NOMO-1 (cell line): ENCODE results near the gene LRRC26.

Experiments used
- DNase-seq, 2 experiments: peaks; one replicate each; lab custom pipeline; 2025; ENCODE audit not compliant: unreplicated experiment in 2 of 2; lab: John Stamatoyannopoulos, UW

The LRRC26 gene

DNA sequence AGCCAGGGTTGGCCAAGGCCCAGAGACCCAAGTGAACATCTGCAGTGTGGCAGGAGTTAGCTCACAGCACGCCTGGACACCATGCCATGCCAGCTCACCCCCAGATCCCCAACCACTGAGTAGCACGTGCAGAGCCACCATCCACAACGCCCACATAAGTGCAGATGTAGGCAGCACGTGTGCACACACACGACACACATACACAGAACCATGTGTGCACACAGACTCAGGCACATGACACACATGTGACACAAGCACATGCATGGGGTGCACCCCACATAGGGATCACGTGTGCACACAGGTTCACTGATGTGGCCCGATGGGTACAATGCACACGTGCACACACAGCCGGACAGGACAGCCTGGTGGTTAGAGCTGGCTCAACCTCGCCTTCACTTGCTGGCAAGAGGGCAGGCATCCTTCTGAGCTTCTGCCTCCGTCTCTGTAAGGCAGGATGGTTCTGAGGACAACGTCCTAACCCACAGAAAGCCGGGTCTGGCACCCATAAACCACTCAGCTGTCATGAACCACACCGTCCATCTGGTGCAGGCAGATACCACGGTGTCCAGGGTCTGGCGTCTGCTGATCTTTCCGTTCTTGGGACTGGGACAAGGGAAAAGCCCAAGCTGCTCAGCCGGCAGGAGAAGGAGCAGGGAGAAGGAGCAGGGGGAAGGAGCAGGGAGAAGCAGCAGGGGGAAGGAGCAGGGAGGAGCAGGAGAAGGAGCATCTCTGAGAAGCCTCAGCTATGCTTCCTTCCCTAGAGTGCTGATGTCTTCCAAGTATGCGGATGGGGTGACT lies 12.0 kb downstream of the LRRC26 start:
- no peak for DNase-seq

DNA sequence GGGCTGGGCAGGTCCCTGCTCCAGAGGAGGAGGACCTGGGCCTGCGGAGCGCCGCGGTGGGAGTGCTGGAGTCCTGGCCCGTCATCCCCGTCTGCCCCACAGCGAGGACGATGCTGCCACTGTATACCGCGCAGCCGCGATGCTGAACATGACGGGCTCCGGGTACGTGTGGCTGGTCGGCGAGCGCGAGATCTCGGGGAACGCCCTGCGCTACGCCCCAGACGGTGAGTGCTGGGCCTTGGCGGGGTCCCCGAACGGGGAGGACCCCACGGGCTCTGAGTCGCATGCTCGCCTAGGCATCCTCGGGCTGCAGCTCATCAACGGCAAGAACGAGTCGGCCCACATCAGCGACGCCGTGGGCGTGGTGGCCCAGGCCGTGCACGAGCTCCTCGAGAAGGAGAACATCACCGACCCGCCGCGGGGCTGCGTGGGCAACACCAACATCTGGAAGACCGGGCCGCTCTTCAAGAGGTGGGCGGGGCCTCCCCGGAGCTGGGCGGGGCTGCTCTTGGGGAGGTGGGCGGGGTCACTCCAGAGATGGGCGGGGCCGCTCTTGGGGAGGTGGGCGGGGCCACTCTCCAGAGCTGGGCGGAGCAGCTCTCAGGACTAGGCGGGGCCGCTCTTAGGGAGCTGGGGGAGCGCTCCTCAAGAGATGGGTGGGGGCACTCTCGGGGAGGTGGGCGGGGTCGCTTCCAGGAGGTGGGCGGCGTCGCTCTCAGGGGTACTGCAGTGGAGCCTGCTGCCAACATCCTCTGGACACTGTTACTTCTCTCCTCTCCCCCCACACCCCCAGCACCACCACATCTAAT lies 13.1 kb downstream of the LRRC26 start:
- DNase-seq, result no peak

DNA sequence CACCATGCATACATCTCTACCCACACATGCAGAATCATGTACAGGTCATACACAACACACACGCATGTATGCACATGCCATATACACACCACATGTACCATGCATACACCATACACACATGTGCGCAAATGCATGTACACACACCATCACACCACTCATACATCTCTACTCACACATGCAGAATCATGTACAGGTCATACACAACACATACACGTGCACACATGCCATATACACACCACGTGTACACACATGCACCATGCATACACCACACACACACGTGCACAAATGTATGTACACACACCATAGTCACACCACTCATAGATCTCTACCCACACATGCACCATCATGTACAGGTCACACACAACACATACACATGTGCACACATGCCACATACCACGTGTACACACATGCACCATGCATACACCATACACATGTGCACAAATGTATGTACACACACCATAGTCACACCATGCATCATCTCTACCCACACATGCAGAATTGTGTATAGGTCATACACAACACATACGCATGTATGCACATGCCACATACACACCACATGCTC lies 16.9 kb downstream of the LRRC26 start:
- no peak for DNase-seq

DNA sequence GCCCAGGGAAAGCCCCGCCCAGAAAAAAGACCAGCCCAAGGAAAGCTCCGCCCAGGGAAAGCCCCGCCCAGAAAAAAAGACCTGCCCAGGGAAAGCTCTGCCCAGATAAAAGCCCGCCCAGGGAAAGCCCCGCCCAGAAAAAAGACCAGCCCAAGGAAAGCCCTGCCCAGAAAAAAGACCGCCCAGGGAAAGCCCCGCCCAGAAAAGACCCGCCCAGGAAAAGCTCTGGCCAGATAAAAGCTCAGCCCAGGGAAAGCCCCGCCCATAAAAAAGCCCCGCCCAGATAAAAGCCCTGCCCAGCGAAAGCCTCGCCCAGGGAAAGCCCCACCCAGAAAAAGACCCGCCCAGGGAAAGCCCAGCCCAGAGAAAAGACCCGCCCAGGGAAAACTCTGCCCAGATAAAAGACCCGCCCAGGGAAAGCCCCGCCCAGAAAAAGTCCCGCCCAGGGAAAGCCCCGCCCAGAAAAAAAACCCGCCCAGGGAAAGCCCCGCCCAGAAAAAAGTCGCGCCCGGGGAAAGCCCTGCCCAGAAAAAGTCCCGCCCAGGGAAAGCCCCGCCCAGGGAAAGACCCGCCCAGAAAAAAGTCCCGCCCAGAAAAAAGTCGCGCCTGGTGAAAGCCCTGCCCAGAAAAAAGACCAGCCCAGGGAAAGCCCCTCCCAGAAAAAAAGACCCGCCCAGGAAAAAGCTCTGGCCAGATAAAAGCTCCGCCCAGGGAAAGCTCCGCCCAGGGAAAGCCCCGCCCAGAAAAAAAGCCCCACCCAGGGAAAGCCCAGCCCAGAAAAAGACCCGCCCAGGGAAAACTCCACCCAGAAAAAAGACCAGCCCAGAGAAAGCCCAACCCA lies 19.0 kb downstream of the LRRC26 start:
- DNase-seq, result peak; percentile 57 to 63

DNA sequence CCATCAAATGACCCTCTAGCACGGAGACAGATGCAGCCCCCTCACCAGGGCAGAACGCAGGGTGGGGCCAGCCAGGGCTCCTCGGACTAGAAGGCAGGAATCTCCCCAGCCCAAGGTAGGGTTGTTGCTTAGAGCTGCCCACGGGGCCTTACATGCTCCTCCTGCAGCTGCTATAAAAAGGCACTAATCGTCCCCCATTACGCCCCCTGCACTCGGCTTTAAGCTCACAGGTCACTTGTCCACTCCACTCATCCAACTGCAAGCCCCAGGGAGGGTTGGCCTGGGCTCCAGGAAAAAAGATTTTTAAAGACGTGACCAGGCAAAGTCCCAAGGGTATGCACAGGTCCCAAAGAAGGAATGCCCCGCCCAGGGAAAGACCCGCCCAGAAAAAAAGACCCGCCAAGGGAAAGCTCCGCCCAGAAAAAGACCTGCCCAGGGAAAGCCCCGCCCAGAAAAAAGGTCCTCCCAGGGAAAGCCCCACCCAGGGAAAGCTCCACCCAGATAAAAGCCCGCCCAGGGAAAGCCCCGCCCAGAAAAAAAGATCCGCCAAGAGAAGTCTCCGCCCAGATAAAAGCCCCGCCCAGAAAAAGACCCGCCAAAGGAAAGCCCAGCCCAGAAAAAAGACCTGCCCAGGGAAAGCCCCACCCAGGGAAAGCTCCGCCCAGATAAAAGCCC lies 19.8 kb downstream of the LRRC26 start:
- DNase-seq, result peak in 1 of 2 experiments; percentile 57

DNA sequence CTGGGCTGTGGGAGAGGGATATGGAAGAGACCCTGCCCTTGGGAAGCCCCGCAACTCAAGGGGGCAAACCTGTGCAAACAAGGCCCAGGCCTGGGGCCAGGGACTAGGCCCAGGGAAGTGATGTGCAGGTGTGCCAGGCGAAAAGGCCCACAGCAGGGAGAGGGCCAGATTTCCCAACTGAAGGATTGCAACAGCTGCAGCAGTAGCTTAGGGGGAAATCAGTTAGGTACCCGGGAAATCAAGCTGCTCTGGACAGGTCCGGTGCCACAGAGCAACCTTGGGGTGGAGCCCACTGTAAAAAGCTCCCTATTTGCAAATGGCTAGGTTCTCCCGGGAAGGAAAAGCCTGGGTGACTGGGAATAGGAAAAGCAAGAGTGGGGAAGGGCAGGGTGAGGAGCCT lies 20.5 kb downstream of the LRRC26 start:
- no peak for DNase-seq

DNA sequence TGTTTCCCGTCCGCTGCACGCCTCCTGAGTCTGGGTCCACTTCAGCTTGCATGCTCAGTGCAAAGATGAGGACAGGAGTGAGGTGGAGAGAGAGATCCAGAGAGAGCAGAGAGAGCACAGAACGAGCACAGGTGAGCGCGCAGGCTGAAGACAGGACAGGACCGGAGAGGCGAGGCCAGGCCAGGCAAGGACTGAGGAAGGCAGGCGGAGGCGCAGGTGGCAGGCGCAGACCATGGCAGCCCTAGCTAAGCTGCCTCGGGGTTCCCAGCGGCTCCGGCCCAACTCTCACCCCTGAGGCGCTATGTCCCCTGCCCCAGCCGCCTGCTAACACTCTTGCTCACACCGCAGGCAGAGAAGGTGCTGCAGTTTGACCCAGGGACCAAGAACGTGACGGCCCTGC lies 21.2 kb downstream of the LRRC26 start:
- DNase-seq, result no peak

DNA sequence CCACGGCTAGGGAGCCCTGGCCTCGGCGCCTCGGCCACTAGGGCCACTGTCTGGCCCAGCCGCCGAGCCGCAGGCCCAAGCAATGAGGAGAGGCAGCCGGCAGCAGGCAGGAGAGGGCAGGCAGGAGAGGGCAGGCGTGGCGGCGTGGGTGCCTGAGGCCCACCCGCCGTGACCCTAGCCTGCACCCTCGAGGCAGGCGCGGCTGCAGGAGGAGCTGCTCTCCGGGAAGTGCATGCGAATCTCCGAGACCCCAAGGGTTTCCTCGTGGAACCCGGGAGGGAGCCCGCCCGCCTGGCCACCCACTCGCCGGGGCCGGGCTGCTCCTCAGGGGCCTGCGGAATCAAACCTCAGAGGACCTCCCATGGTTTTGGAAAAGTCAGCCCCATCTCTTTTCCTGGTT lies 21.6 kb downstream of the LRRC26 start:
- DNase-seq, result no peak

DNA sequence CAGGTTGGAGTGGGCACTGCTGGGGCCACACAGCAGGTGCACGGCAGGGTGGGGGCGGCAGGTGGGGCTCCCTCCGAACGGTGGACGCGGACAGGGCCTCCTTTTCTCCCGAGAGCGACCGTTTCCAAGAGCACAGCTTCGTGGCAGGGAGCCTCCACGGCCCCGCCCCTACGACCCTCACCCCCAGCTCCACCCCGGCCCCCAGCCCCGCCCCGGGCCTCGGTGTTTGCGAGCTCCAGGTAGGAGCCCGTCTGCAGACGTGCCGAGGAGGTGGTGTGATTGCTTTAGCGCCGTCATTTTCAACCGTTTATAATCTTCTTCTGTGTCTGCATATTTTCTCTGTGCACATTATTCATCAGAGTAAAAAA lies 22.1 kb downstream of the LRRC26 start:
- peak in 1 of 2 experiments; percentile 62 for DNase-seq

DNA sequence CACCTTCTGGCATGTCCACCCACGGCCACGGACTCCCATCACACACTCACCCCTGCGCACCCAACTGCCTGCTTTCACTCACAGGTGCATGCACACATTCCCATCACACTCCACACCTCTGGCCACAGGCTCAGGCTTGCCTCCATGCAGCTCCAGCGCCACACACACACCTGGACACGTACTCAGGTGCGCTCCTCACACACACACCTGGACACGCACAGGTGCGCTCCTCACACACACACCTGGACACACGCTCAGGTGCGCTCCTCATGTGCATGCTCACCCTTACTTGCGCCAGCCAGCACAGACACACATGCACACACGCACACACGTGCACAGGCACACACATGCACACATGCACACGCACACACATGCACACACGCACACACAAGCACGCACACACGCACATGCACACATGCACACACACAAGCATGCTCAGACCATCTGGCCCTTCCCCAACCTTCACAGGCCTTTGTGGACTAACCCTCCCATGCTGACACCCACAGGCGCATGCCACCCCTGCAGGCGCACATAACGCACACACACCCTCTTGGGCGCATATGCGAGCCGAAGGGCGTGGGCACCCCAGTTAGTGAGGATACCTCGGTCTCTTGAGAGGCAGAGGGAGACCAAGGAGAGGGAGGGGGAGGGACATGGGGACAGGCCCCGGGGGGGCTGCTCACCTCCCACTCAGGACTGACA lies 22.6 kb downstream of the LRRC26 start:
- DNase-seq, result no peak

DNA sequence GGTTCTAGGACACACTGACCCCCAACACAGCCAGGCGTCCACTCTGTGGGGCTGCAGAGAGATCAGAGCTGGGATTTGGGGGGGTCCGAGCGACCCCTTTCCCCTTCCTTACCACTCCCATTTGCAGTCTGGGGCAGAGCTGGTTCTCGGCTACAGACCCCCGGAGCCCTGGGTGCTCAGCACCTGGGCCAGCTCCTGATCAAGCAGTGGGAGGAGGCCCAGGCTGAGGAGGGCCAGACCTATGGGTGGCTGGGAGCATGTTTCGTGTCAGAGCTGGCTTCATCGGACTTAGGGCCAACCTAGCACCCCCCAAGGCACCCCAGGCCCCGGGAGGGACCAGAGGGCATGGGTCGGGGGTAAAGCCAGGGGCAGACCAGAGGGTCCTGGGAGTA lies 23.3 kb downstream of the LRRC26 start:
- no peak for DNase-seq

DNA sequence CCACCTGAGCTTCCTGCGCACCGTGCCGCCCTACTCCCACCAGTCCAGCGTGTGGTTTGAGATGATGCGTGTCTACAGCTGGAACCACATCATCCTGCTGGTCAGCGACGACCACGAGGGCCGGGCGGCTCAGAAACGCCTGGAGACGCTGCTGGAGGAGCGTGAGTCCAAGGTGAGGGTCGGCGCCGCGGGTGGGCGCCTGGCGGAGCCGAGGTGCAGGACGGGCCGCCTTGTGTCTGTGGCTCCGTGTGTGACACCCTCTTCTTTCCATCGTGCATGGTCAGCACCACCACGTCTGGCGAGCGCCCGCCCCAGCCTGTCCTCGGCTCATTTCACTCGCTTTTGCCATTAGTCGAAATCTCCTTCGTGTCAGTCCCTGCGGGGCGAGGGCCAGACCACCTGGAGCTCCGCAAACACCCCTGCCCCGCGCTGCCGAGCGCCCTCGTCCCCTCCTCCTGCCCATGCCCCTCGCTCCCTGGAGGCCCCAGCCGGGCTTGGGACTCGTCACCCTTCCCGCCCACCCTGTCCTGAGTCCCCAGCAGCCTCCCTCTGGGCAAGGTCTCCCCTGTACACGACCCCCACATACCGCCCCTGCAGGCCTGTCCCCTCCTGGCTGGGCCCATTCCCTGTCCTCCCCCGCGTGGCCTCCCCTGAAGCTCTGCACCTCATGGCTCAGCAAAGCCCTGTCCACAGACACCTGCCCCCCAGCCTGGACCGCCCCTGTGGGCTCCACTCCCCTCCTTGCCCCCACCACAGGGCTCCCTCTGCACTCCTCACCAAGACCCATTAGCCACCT lies 23.9 kb downstream of the LRRC26 start:
- DNase-seq, result no peak

DNA sequence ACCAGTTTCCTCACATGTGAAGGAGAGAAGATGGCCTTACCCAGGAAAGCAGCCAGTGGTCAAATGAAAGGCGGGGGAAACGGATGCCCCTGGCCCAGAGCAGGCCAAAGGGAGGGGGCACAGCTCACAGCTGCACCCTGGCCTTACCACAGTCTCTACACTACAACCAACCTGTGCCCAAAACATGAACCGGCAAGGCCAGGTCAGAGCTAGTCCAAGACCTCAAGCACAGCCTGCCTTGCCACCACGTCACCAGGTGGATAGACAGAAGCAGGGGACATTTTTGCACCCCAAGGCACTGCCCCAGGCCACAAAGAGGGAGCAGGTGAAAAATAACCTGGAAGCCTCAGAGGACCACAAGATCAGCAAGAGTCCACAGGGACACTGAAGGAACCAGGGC lies 26.4 kb downstream of the LRRC26 start:
- no peak for DNase-seq

DNA sequence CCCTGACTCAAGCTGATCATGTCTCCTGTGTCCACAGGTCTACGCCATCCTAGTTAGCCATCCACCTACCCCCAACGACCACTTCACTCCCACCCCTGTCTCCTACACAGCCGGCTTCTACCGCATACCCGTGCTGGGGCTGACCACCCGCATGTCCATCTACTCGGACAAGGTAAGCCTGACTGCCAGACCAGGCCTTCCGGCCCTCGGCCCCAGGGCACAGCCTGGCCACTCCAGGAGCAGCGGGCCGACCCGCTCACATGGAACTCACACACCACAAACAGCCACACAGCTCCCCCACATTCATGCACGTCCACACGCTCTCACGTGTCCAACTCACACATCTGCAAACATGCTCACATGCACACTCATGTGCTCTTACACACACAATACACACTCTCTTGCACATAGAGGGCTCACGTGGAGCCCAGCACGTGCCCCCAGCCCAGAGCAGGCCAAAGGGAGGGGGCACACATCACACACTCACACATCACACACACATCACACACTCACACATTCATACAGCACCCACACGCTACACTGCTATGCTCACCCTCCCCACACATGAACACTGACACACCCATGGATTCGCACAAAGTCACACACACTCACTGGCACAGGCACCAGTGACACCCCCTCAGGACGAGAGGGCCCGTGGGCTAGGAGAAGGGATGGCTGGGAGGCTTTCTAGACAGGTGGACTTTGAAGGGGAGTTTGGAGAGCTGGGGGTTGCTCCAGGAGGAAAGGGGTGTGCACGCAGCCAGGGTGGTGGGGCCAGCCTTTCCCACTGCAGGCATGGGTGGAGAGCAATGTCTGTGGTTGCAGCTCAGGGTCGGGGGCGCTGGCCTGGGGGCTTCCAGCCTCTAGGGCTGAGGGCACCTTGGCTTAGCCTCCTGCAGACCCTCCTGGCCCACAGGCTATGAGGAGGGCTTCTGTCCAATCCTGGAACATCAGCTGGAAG lies 27.6 kb downstream of the LRRC26 start:
- no peak for DNase-seq

DNA sequence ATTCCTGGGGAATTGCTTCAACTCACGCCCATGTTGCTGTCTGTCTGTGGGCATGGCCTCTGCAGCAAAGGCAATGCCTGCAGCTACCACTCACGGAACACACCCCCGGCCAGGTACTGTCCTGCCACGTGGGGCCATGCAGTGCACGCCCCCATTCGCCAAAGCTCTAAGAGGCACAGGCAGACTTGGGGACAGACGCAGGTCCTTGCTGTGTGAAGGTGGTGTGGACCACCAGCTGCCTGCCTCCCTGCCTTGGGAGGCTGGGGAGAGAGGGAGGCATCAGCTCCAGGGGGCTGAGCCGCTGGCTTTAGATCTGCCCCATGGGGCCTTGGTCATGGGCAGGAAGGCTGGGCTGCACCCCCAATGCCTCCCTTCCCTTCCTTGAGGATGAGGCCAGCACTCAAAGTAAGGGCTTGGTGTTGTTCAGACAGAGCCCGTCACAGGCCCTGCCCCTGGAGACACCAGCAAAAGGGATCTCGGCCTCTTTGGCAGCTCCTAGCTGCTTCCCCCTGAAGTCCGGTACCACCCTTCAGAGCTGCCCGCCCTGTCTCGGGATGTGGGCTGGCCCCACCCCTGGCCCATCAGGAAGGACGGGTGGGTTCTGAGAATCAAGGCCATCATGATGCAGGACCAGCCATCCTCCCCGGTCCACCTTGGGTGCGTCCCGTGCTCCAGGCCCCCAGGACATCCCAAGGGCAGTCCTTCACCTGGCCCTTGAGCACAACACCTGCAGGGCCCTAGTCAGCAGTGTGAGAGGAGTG lies 28.6 kb downstream of the LRRC26 start:
- DNase-seq, result no peak

DNA sequence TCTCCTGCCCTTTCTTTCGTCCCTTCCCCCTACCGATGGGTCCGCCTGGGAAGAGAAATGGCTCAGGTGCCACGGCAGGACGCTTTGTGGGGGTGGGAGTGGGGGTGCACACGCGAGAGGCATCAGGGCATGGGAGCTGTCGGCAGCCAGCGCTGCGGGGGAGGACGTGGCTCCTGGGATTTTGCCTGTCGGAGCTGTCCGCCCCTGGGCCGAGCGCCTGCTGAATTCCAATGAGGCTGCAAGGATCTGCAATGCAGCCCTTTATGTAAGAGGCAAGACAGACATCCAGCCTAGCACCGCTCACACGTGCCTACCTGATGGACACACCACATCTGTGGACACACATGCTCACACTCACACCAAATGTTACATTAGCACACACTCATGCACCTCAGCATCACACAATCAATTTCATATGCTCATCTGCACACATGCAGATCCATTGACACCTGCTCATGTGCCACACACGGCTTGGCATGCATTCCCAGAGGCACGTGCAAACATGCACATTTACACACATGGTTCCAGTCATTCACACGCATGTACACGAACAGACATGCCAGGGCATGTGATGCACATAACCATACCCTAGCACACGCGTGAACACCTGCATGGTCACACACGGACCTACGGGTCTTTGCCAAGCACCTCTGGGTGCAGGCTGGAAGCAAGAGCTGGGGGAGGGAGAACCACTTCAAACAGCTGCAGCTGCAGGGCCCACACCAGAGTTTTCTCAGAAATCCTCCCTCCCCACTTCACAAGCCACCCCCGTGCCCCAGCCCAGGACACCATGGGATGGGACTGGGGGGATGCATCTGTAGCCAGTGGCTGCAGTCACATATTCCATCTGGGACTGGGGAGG lies 29.5 kb downstream of the LRRC26 start:
- no peak for DNase-seq
